GM12875 (cell line): ENCODE measurements around the gene TBX10.
"Not testable (repeated sequence)": the region's sequence is repeated elsewhere in the genome, so short reads cannot be mapped to it uniquely, and the experiment has no call there.

Source experiments
- H3K4me3 ChIP-seq: one replicate; pipeline ENCODE4 v1.5.1; 2011; ENCODE audit warnings: low read depth, low read length, control low read depth
- CTCF ChIP-seq: IDR thresholded peaks from 2 replicates; pipeline ENCODE4 v1.5.1; 2011; ENCODE audit warnings: low read depth, mild to moderate bottlenecking, control low read depth, inconsistent platforms, low read length, moderate library complexity, borderline replicate concordance; ENCODE audit not compliant: insufficient read depth

Gene TBX10

GRCh38 chr11:67592880-67593564 lies 46.5 kb downstream of the TBX10 start:
- no peak for TF ChIP-seq CTCF
- H3K4me3 ChIP-seq, result no peak overlapping the region

GRCh38 chr11:67588899-67589415 lies 50.6 kb downstream of the TBX10 start:
- H3K4me3 ChIP-seq, result not testable (repeated sequence)

DNA sequence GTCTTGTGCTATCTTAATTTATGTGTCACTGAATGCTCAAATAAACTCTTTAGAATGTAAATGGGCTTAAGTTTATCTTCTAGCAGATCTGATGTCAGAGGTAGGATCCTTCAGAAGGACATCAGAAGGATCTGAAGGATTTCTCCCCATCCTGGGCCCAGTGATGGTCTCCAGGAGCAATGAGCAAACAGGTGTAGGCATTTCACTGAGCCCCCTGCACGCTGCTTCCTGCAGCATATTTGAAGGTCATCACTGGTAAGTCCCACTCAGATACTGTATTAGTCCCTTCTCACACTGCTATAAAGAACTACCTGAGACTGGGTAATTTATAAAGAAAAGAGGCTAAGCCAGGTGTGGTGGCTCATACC lies 51.4 kb downstream of the TBX10 start:
- TF ChIP-seq CTCF, result no peak
- no peak overlapping the region for H3K4me3 ChIP-seq

GRCh38 chr11:67586568-67587250 lies 52.9 kb downstream of the TBX10 start:
- no peak overlapping the region for H3K4me3 ChIP-seq
- no peak for TF ChIP-seq CTCF

DNA sequence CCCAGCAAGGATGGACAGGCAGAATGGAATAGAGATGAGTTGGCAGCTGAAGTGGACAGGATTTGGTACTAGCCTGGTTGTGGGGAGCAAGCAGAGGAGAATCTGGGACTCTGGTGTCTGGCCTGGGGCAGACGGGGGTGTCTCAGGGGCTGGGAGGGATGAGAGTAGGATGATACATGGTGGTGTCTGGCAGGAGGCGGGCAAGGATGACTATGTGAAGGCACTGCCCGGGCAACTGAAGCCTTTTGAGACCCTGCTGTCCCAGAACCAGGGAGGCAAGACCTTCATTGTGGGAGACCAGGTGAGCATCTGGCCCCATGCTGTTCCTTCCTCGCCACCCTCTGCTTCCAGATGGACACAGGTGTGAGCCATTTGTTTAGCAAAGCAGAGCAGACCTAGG lies 53.7 kb downstream of the TBX10 start:
- H3K4me3 ChIP-seq, result no peak overlapping the region
- TF ChIP-seq CTCF, result no peak

DNA sequence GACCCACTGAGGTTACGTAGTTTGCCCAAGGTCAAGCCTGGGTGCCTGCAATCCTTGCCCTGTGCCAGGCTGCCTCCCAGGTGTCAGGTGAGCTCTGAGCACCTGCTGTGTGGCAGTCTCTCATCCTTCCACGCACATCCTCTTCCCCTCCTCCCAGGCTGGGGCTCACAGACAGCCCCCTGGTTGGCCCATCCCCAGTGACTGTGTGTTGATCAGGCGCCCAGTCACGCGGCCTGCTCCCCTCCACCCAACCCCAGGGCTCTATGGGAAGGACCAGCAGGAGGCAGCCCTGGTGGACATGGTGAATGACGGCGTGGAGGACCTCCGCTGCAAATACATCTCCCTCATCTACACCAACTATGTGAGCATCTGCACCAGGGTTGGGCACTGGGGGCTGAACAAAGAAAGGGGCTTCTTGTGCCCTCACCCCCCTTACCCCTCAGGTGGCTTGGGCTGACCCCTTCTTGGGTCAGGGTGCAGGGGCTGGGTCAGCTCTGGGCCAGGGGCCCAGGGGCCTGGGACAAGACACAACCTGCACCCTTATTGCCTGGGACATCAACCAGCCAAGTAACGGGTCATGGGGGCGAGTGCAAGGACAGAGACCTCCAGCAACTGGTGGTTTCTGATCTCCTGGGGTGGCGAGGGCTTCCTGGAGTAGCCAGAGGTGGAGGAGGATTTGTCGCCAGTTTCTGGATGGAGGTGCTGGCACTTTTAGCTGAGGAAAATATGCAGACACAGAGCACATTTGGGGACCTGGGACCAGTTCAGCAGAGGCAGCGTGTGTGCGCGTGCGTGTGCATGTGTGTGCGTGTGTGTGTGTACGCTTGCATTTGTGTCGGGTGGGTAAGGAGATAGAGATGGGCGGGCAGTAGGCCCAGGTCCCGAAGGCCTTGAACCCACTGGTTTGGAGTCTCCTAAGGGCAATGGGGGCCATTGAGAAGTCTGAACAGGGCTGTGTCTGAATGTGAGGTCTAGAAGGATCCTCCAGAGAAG lies 54.4 kb downstream of the TBX10 start:
- no peak for TF ChIP-seq CTCF
- peak overlapping the region; percentile 70 for H3K4me3 ChIP-seq

DNA sequence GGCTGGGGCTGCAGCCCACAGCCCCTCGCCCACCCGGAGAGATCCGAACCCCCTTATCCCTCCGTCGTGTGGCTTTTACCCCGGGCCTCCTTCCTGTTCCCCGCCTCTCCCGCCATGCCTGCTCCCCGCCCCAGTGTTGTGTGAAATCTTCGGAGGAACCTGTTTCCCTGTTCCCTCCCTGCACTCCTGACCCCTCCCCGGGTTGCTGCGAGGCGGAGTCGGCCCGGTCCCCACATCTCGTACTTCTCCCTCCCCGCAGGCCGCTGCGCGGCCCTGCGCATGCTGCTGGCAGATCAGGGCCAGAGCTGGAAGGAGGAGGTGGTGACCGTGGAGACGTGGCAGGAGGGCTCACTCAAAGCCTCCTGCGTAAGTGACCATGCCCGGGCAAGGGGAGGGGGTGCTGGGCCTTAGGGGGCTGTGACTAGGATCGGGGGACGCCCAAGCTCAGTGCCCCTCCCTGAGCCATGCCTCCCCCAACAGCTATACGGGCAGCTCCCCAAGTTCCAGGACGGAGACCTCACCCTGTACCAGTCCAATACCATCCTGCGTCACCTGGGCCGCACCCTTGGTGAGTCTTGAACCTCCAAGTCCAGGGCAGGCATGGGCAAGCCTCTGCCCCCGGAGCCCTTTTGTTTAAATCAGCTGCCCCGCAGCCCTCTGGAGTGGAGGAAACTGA lies 55.2 kb downstream of the TBX10 start:
- no peak for TF ChIP-seq CTCF

More for the DNA sequence above, 55.2 kb downstream of the TBX10 start:
- H3K4me3 ChIP-seq, result peak overlapping the region; percentile 70
